Epidermal melanocyte (primary cell): ENCODE results near the gene SULT2B1.
A peak's percentile ranks its signal among the peaks of the same experiment; 100 is the strongest.

Experiments
- DNase-seq: peaks from one replicate; pipeline ENCODE4 v3.0.0; 2011; ENCODE audit warnings: low spot score; ENCODE audit not compliant: insufficient read length

SULT2B1 gene

GRCh38 chr19:48633148-48634035, 81.4 kb downstream of the SULT2B1 start:
- no peak for DNase-seq

GRCh38 chr19:48634036-48634342, 82.0 kb downstream of the SULT2B1 start:
- DNase-seq, result no peak

GRCh38 chr19:48634424-48635262, 82.7 kb downstream of the SULT2B1 start:
- DNase-seq, result peak; percentile 90

GRCh38 chr19:48635263-48635965, 83.4 kb downstream of the SULT2B1 start:
- DNase-seq, result no peak

GRCh38 chr19:48635966-48636858, 84.2 kb downstream of the SULT2B1 start:
- DNase-seq, result no peak

GRCh38 chr19:48636859-48637448, 85.0 kb downstream of the SULT2B1 start, which contains the start of gene DBP:
Gene DBP (minus strand): TSS chr19:48637379. CDS start chr19:48636994, 385 bp downstream.
- DNase-seq, result no peak

- peak; percentile 99 for DNase-seq
These were observed 85.5 kb downstream of the SULT2B1 start for GRCh38 chr19:48637449-48637947.

GRCh38 chr19:48637948-48638830, 86.2 kb downstream of the SULT2B1 start:
- peak; percentile 93 for DNase-seq

- DNase-seq, result no peak
These were observed 86.9 kb downstream of the SULT2B1 start for GRCh38 chr19:48638831-48639381.

GRCh38 chr19:48639483-48640375, 87.8 kb downstream of the SULT2B1 start:
- DNase-seq, result no peak

- no peak for DNase-seq
These were observed 89.9 kb downstream of the SULT2B1 start for GRCh38 chr19:48641850-48642249.

- DNase-seq, result no peak
These were observed 90.9 kb downstream of the SULT2B1 start for GRCh38 chr19:48642862-48643261.

- no peak for DNase-seq
These were observed 92.4 kb downstream of the SULT2B1 start for GRCh38 chr19:48644355-48644754.

- DNase-seq, result peak; percentile 55
These were observed 93.1 kb downstream of the SULT2B1 start for GRCh38 chr19:48644839-48645619.

GRCh38 chr19:48645620-48646000, 93.6 kb downstream of the SULT2B1 start:
- DNase-seq, result no peak

GRCh38 chr19:48646001-48646721, 94.2 kb downstream of the SULT2B1 start, which contains the start of gene CA11:
Gene CA11 (minus strand): TSS chr19:48646187. CDS start chr19:48645632, 555 bp downstream.
- peak; percentile 92 for DNase-seq
